Gastroesophageal sphincter (tissue), 4 donors: ENCODE measurements around the gene MICALL2. TPM values are rescaled to one million over a fixed set of nuclear protein-coding genes. Genes with fewer than 3 reads are reported as not detected.

Experiments used
- ATAC-seq: fragments of 150-250 bp; one replicate; pipeline ENCODE4 v1.9.1; 2016; ENCODE audit warnings: mild to moderate bottlenecking, moderate library complexity
- H3K27ac ChIP-seq, 4 donors: fragments of 200-600 bp; sonication (generic) in 3 of 4; 1 replicate in 3 of 4; 2 replicates in 1 of 4; pipeline ENCODE4 v1.5.1; 2016 to 2019
- H3K27me3 ChIP-seq: fragments of 200-600 bp; sonication (generic); one replicate; pipeline ENCODE4 v1.5.1; 2019
- H3K36me3 ChIP-seq, 2 donors: fragments of 200-600 bp; sonication (generic); one replicate each; pipeline ENCODE4 v1.5.1; 2019; ENCODE audit warnings: control low read depth in 1 of 2
- H3K4me1 ChIP-seq, 3 donors: fragments of 200-600 bp; sonication (generic); 1 replicate in 2 of 3; 2 replicates in 1 of 3; pipeline ENCODE4 v1.5.1; 2016 to 2019; ENCODE audit warnings: control low read depth in 2 of 3
- H3K4me3 ChIP-seq, 2 donors: fragments of 200-600 bp; sonication (generic); one replicate each; pipeline ENCODE4 v1.5.1; 2019; ENCODE audit warnings: mild to moderate bottlenecking in 1 of 2, moderate library complexity in 1 of 2
- H3K9me3 ChIP-seq, 3 donors: fragments of 200-600 bp; sonication (generic); one replicate each; pipeline ENCODE4 v1.5.1; 2017 to 2019; ENCODE audit warnings: control low read depth in 2 of 3
- CTCF ChIP-seq, 4 experiments: fragments of 200-600 bp in 2 of 4; fragments of 450-650 bp in 2 of 4; sonication (generic) in 1 of 4; IDR thresholded peaks; one replicate each; pipeline ENCODE4 v1.5.1; 2017 to 2019; ENCODE audit warnings: antibody characterized with exemption in 4 of 4, mild to moderate bottlenecking in 2 of 4, moderate library complexity in 2 of 4
- EP300 ChIP-seq: sonication (generic); formaldehyde crosslinking; IDR thresholded peaks from one replicate; pipeline ENCODE4 v1.6.1; 2017; ENCODE audit warnings: antibody characterized with exemption, mild to moderate bottlenecking
- POLR2A ChIP-seq, 2 donors: fragments of 450-650 bp; IDR thresholded peaks; one replicate each; pipeline ENCODE4 v1.6.1; 2017; ENCODE audit warnings: antibody characterized with exemption in 2 of 2, mild to moderate bottlenecking in 2 of 2, moderate library complexity in 1 of 2
- POLR2AphosphoS5 ChIP-seq: sonication (generic); formaldehyde crosslinking; IDR thresholded peaks from one replicate; pipeline ENCODE4 v1.6.1; 2017; ENCODE audit warnings: antibody characterized with exemption
- WGBS, 2 donors: methylation state at CpG; one replicate each; pipeline ENCODE4 v1.1.5; 2018; ENCODE audit warnings: low coverage in 1 of 2; 5-methylcytosine and 5-hydroxymethylcytosine counted together
- total RNA-seq, 4 donors: library from RNA; depleted of rRNA; stranded (reverse); fragments of >200 nt; gene quantifications; one replicate each; pipeline ENCODE4 v1.1.0, GENCODE V29; 2016

MICALL2 gene
- total RNA-seq, 4 donors from 2014 or later = 6.6 to 19.5 (median 15.0) TPM

GRCh38 chr7:1392556-1392955 is 66.7 kb downstream of the MICALL2 start:
- Histone ChIP-seq H3K27ac (no peak overlapping the region), H3K36me3 (no peaks in the 10 kb centered on the region), H3K4me1 (no peaks in the 10 kb centered on the region), H3K4me3 (no peak overlapping the region), H3K27me3 (peaks cover 89% of the 10 kb centered on the region), H3K9me3 (peaks cover 0 to 58% (median 0%) of the 10 kb centered on the region in 3 donors)
- WGBS, 2 donors = 100% methylated on average over 1 of the region's 4 CpGs; no CpG with 5 or more reads in 1 of the 2 donors
- no peak for TF ChIP-seq POLR2A (IDR thresholded peaks at IDR 0.05)
- no peak for TF ChIP-seq CTCF (IDR thresholded peaks at IDR 0.05)
- no peak for TF ChIP-seq EP300
- TF ChIP-seq POLR2AphosphoS5 = no peak
- no peak for ATAC-seq

- H3K9me3 ChIP-seq = peaks cover 0 to 53% (median 0%) of the 10 kb centered on the region in 3 donors
- no peaks in the 10 kb centered on the region for H3K4me1 ChIP-seq
- H3K27ac ChIP-seq = no peak overlapping the region
- TF ChIP-seq EP300 (no peak), POLR2AphosphoS5 (no peak), CTCF (IDR thresholded peaks at IDR 0.05) (no peak), POLR2A (IDR thresholded peaks at IDR 0.05) (no peak)
- no peaks in the 10 kb centered on the region for H3K36me3 ChIP-seq
- peaks cover 91% of the 10 kb centered on the region for H3K27me3 ChIP-seq
- ATAC-seq = no peak
- WGBS, 2 donors = 72 to 79% methylated on average over 2 to 4 of the region's 4 CpGs
- H3K4me3 ChIP-seq = no peak overlapping the region
These were observed 67.8 kb downstream of the MICALL2 start for GRCh38 chr7:1391449-1391848.

DNA sequence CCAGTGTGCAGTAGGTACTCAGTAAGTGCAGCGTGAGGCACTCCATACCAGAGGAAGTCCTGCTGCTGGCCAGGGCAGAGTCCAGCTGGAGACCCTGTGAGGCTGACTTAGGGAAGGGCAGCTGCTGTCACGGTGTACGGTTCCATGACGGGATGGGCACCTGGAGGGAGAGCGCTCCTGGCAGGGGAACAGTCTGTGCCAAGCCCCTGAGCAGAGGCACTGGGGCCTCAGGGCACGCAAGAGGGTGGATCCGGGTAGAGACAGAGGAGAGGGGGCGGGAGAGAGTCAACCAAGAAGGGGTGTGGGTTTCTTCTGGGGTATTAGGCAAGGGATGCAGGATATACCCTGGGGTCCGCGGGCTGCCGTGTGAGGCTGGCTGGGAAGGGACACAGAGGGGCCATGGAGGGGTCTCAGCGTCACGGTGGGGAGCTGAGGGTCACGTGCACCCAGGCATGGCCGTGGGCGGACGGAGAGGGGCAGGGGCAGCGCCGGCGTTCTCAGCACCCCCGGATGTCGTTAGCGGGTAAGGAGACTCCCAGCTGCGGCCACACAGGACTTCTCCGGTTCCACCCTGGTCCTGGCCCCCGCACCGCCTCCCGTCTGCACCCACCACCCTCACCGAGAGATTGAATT is 70.5 kb downstream of the MICALL2 start:
- TF ChIP-seq CTCF (IDR thresholded peaks at IDR 0.05) (no peak), POLR2AphosphoS5 (no peak), EP300 (no peak), POLR2A (IDR thresholded peaks at IDR 0.05) (no peak)
- ATAC-seq = no peak
- 53 to 57% methylated on average over 11 to 26 of the region's 29 CpGs for WGBS, 2 donors
- H3K4me3 ChIP-seq = no peak overlapping the region
- no peaks in the 10 kb centered on the region for H3K36me3 ChIP-seq
- H3K27ac ChIP-seq = no peak overlapping the region
- H3K4me1 ChIP-seq = no peaks in the 10 kb centered on the region
- H3K27me3 ChIP-seq = peaks cover 94% of the 10 kb centered on the region
- peaks cover 0 to 27% (median 0%) of the 10 kb centered on the region in 3 donors for H3K9me3 ChIP-seq

- Histone ChIP-seq H3K27me3 (peaks cover 94% of the 10 kb centered on the region), H3K27ac (no peak overlapping the region), H3K4me1 (no peaks in the 10 kb centered on the region), H3K9me3 (peaks cover 0 to 25% (median 0%) of the 10 kb centered on the region in 3 donors), H3K4me3 (no peak overlapping the region), H3K36me3 (no peaks in the 10 kb centered on the region)
- TF ChIP-seq POLR2AphosphoS5 = no peak
- no peak for TF ChIP-seq POLR2A (IDR thresholded peaks at IDR 0.05)
- no peak for TF ChIP-seq EP300
- no peak for TF ChIP-seq CTCF (IDR thresholded peaks at IDR 0.05)
- 56 to 80% methylated on average over 1 to 13 of the region's 19 CpGs for WGBS, 2 donors
- no peak for ATAC-seq
These were observed 71.1 kb downstream of the MICALL2 start for GRCh38 chr7:1388021-1388702.

- Histone ChIP-seq H3K4me3 (no peak overlapping the region), H3K27me3 (peaks cover 94% of the 10 kb centered on the region), H3K4me1 (no peaks in the 10 kb centered on the region), H3K27ac (no peak overlapping the region), H3K9me3 (peaks cover 0 to 19% (median 0%) of the 10 kb centered on the region in 3 donors), H3K36me3 (no peaks in the 10 kb centered on the region)
- 60% methylated on average over 4 of the region's 18 CpGs; no CpG with 5 or more reads in 1 of the 2 donors for WGBS, 2 donors
- TF ChIP-seq POLR2A (IDR thresholded peaks at IDR 0.05) = no peak
- TF ChIP-seq CTCF (IDR thresholded peaks at IDR 0.05) = no peak
- no peak for TF ChIP-seq EP300
- TF ChIP-seq POLR2AphosphoS5 = no peak
- ATAC-seq = no peak
These were observed 72.0 kb downstream of the MICALL2 start for GRCh38 chr7:1387261-1387660.
